IMR-90 (cell line): ENCODE results near the gene ATRNL1. TPM values are rescaled to one million over a fixed set of nuclear protein-coding genes. Genes with fewer than 3 reads are reported as not detected.

Experiments used
- ATAC-seq: fragments of 200-7000 bp; cut with Tn5 transposase; 2 replicates; pipeline ENCODE4 v1.9.1; 2020; ENCODE audit warnings: low read depth, mild to moderate bottlenecking, moderate library complexity
- BruUV-seq: library from RNA; stranded (reverse); fragments of 400-500 nt; replicated peaks from 2 replicates; lab custom pipeline; 2021; lab: Mats Ljungman, UMichigan
- CTCF ChIA-PET: fragments of 300-600 bp; formaldehyde crosslinking; extraction: SDS; loops from one replicate; lab custom pipeline; 2021; ENCODE audit warnings: antibody characterized with exemption; lab: Yijun Ruan, JAX
- POLR2A ChIA-PET: fragments of 300-600 bp; sonication (Branson Sonifier 250); formaldehyde crosslinking; loops from one replicate; lab custom pipeline; 2022; ENCODE audit warnings: antibody characterized with exemption; ENCODE audit not compliant: unreplicated experiment; lab: Charles Lee
- DNase-seq: peaks from one replicate; pipeline ENCODE4 v3.0.0; 2013
- H2AFZ ChIP-seq: replicated peaks from 2 replicates; pipeline ENCODE3; 2013; ENCODE audit warnings: low read length, mild to moderate bottlenecking; ENCODE audit not compliant: poor library complexity
- H2AK5ac ChIP-seq: 2 replicates; pipeline ENCODE4 v1.6.1; 2013; ENCODE audit warnings: low read depth, low read length, inconsistent platforms
- H2AK9ac ChIP-seq: replicated peaks from 2 replicates; pipeline ENCODE3; 2013; ENCODE audit warnings: mild to moderate bottlenecking, low read depth, low read length, moderate library complexity; ENCODE audit not compliant: poor library complexity
- H2BK120ac ChIP-seq: 2 replicates; pipeline ENCODE4 v1.6.1; 2013; ENCODE audit warnings: low read depth, low read length, inconsistent platforms
- H2BK15ac ChIP-seq: 3 replicates; pipeline ENCODE4 v1.6.1; 2013; ENCODE audit warnings: low read depth, low read length, inconsistent platforms
- H2BK20ac ChIP-seq: 2 replicates; pipeline ENCODE4 v1.6.1; 2013; ENCODE audit warnings: low read depth, mild to moderate bottlenecking, inconsistent platforms, low read length, moderate library complexity
- H2BK5ac ChIP-seq: 2 replicates; pipeline ENCODE4 v1.6.1; 2013; ENCODE audit warnings: mild to moderate bottlenecking, low read depth, low read length, inconsistent platforms; ENCODE audit not compliant: poor library complexity, severe bottlenecking
- H3K14ac ChIP-seq: replicated peaks from 2 replicates; pipeline ENCODE4 v1.6.1; 2013; ENCODE audit warnings: low read depth, low read length, inconsistent platforms
- H3K18ac ChIP-seq: 2 replicates; pipeline ENCODE4 v1.6.1; 2013; ENCODE audit warnings: low read depth, low read length, control low read depth
- H3K23ac ChIP-seq: 2 replicates; pipeline ENCODE4 v1.6.1; 2013; ENCODE audit warnings: low read depth, low read length, inconsistent platforms
- H3K27ac ChIP-seq: 2 replicates; pipeline ENCODE4 v1.5.1; 2013; ENCODE audit warnings: mild to moderate bottlenecking, control low read depth, low read length; ENCODE audit not compliant: insufficient read depth
- H3K27me3 ChIP-seq: 2 replicates; pipeline ENCODE4 v1.6.1; 2013; ENCODE audit warnings: low read length; ENCODE audit not compliant: control insufficient read depth, insufficient read depth
- H3K36me3 ChIP-seq: 2 replicates; pipeline ENCODE4 v1.6.1; 2013; ENCODE audit warnings: low read length, mixed read lengths; ENCODE audit not compliant: control insufficient read depth, insufficient read depth
- H3K4ac ChIP-seq: 2 replicates; pipeline ENCODE4 v1.6.1; 2013; ENCODE audit warnings: low read depth, low read length, inconsistent platforms
- H3K4me1 ChIP-seq: 2 replicates; pipeline ENCODE4 v1.6.1; 2013; ENCODE audit warnings: low read length, mixed read lengths; ENCODE audit not compliant: control insufficient read depth, insufficient read depth
- H3K4me2 ChIP-seq: 2 replicates; pipeline ENCODE4 v1.6.1; 2013; ENCODE audit warnings: low read depth, mild to moderate bottlenecking, control low read depth, low read length, moderate library complexity
- H3K4me3 ChIP-seq: 2 replicates; pipeline ENCODE4 v1.5.1; 2013; ENCODE audit warnings: low read depth, mild to moderate bottlenecking, control low read depth, low read length, moderate library complexity; ENCODE audit not compliant: insufficient read depth
- H3K56ac ChIP-seq: 2 replicates; pipeline ENCODE4 v1.6.1; 2013; ENCODE audit warnings: low read length, inconsistent platforms; ENCODE audit not compliant: insufficient read depth; ENCODE audit errors: extremely low read depth
- H3K79me1 ChIP-seq, 2 experiments: 2 replicates each; pipeline ENCODE4 v1.6.1; 2013; ENCODE audit warnings: low read length in 2 of 2, inconsistent platforms in 1 of 2, low read depth in 1 of 2
- H3K9ac ChIP-seq: 2 replicates; pipeline ENCODE4 v1.6.1; 2013; ENCODE audit warnings: low read depth, low read length, control low read depth
- H3K9me1 ChIP-seq: 2 replicates; pipeline ENCODE4 v1.6.1; 2013; ENCODE audit warnings: low read length, inconsistent platforms; ENCODE audit not compliant: insufficient read depth
- H3K9me3 ChIP-seq: 2 replicates; pipeline ENCODE4 v1.6.1; 2013; ENCODE audit warnings: low read length; ENCODE audit not compliant: control insufficient read depth, insufficient read depth
- H4K20me1 ChIP-seq: 2 replicates; pipeline ENCODE4 v1.6.1; 2013; ENCODE audit warnings: low read length, inconsistent platforms; ENCODE audit not compliant: insufficient read depth
- H4K5ac ChIP-seq: 2 replicates; pipeline ENCODE4 v1.6.1; 2013; ENCODE audit warnings: mild to moderate bottlenecking, low read depth, low read length, control low read depth
- H4K8ac ChIP-seq, 2 experiments: 2 replicates each; pipeline ENCODE4 v1.6.1; 2013; ENCODE audit warnings: low read depth in 2 of 2, low read length in 2 of 2, control low read depth in 1 of 2, inconsistent platforms in 1 of 2
- H4K91ac ChIP-seq: 2 replicates; pipeline ENCODE4 v1.6.1; 2013; ENCODE audit warnings: low read depth, low read length, inconsistent platforms; ENCODE audit not compliant: insufficient read depth
- MXI1 ChIP-seq: IDR thresholded peaks from 2 replicates; pipeline ENCODE4 v1.6.1; 2012; ENCODE audit warnings: low read depth, mild to moderate bottlenecking, low read length, moderate library complexity, borderline replicate concordance
- WGBS, 2 experiments: methylation state at CpG; one replicate each; pipeline versions ENCODE4 v1.1.5 to v1.1.7; 2013; ENCODE audit warnings: missing lambda C conversion rate in 2 of 2; ENCODE audit not compliant: insufficient read length in 1 of 2; ENCODE audit errors: extremely low coverage in 2 of 2; 5-methylcytosine and 5-hydroxymethylcytosine counted together
- dilution Hi-C: fragments of 300-500 bp; cut with HindIII; formaldehyde crosslinking; loops from one replicate; pipeline ENCODE4 v1.14.3; 2018; ENCODE audit warnings: low sequenced_read_pairs; ENCODE audit not compliant: unreplicated experiment
- in situ Hi-C: fragments of 300-500 bp; cut with MboI; formaldehyde crosslinking; loops from 3 replicates; pipeline ENCODE4 v1.14.3; 2019; ENCODE audit warnings: low sequenced_read_pairs, inconsistent platforms, mixed read lengths
- intact Hi-C: fragments of 100-400 bp; cut with micrococcal nuclease; formaldehyde crosslinking; loops from 2 replicates; pipeline ENCODE4 v1.10.0; 2022
- polyA plus RNA-seq, 3 experiments: library from polyadenylated mRNA; depleted of rRNA; stranded (reverse); fragments of >200 nt; gene quantifications; 2 replicates each; pipeline ENCODE4 v1.2.3, GENCODE V29; 2012; ENCODE audit warnings: low replicate concordance in 1 of 3
- total RNA-seq: library from RNA; depleted of rRNA; stranded (reverse); fragments of >200 nt; gene quantifications from 2 replicates; pipeline ENCODE4 v1.2.3, GENCODE V29; 2012
- TF ChIP-seq, protein P1 (sequence below): fragments of 150-350 bp; IDR thresholded peaks from 2 replicates; pipeline ENCODE4 v1.6.1; 2016; ENCODE audit warnings: low read depth, mild to moderate bottlenecking, low read length, moderate library complexity, borderline replicate concordance

The ATRNL1 gene
- total and polyA plus RNA-seq, 2 of the 4 experiments (the other 2 are of a cell fraction): 0.18 to 0.19 TPM

DNA sequence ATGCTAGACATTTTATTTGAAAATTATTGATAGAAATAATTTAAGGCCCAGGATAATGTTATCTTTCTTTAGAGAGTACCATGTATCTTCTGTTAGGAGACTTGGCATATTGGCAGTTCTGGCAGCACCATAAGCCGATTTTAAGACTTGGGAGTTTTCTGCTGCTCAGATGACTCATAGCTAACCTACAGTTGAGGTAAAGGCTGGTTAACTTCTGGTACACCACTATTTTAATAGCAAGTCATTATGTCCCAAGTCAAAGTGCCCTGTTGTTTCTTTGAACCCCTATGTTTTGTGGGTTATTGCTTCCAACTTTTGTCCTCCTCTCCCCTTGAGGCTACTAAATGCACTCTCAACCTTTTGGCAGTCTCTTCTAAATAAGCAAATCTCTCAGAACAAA is 25.2 kb downstream of the ATRNL1 start:
- H3K18ac ChIP-seq: no peak overlapping the region
- no peak overlapping the region for H2BK15ac ChIP-seq
- no peak for ATAC-seq
- H3K36me3 ChIP-seq: no peaks in the 10 kb centered on the region
- no peak for DNase-seq
- no TSS peak for BruUV-seq
- H3K9me1 ChIP-seq: no peaks in the 10 kb centered on the region
- TF ChIP-seq, protein P1, sequence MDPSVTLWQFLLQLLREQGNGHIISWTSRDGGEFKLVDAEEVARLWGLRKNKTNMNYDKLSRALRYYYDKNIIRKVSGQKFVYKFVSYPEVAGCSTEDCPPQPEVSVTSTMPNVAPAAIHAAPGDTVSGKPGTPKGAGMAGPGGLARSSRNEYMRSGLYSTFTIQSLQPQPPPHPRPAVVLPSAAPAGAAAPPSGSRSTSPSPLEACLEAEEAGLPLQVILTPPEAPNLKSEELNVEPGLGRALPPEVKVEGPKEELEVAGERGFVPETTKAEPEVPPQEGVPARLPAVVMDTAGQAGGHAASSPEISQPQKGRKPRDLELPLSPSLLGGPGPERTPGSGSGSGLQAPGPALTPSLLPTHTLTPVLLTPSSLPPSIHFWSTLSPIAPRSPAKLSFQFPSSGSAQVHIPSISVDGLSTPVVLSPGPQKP: no peak
- TF ChIP-seq MXI1: no peak
- no peak overlapping the region for H2BK120ac ChIP-seq
- H2BK5ac ChIP-seq: no peak overlapping the region
- no peaks in the 10 kb centered on the region for H3K79me1 ChIP-seq
- POLR2A ChIA-PET: no interaction called here
- H2AK5ac ChIP-seq: no peak overlapping the region
- no peak overlapping the region for H3K4ac ChIP-seq
- no peak overlapping the region for H4K91ac ChIP-seq
- no CpG with 5 or more reads among the region's 1 CpG for WGBS, 2 experiments
- H3K27me3 ChIP-seq: no peaks in the 10 kb centered on the region
- no peak overlapping the region for H3K14ac ChIP-seq
- H3K23ac ChIP-seq: no peak overlapping the region
- H3K4me3 ChIP-seq: no peak overlapping the region
- H3K9ac ChIP-seq: no peak overlapping the region
- H4K5ac ChIP-seq: no peak overlapping the region
- H3K4me2 ChIP-seq: no peak overlapping the region
- no peaks in the 10 kb centered on the region for H3K4me1 ChIP-seq
- in situ Hi-C loops: no loop called here
- no peak overlapping the region for H2BK20ac ChIP-seq
- dilution Hi-C loops: no loop called here
- no peak overlapping the region for H3K56ac ChIP-seq
- H2AK9ac ChIP-seq: no peak overlapping the region
- H3K9me3 ChIP-seq: no peaks in the 10 kb centered on the region
- no peaks in the 10 kb centered on the region for H4K20me1 ChIP-seq
- intact Hi-C loops: no loop called here
- H2AFZ ChIP-seq: no peak overlapping the region
- CTCF ChIA-PET: no interaction called here
- H3K27ac ChIP-seq: no peak overlapping the region
- H4K8ac ChIP-seq: no peak overlapping the region
